HUES6 (cell line): ENCODE measurements around the gene RNF113B.

ENCODE experiments used
- H3K27ac ChIP-seq: 2 replicates; pipeline ENCODE4 v1.7.0; 2013; ENCODE audit warnings: low read depth, mild to moderate bottlenecking, low read length, inconsistent platforms
- H3K27me3 ChIP-seq: 2 replicates; pipeline ENCODE4 v1.6.1; 2013; ENCODE audit warnings: low read length; ENCODE audit not compliant: control insufficient read depth, insufficient read depth
- H3K36me3 ChIP-seq: 2 replicates; pipeline ENCODE4 v1.6.1; 2013; ENCODE audit warnings: low read length; ENCODE audit not compliant: control insufficient read depth, insufficient read depth
- H3K4me1 ChIP-seq: 2 replicates; pipeline ENCODE4 v1.6.1; 2013; ENCODE audit warnings: low read length; ENCODE audit not compliant: control insufficient read depth, insufficient read depth
- H3K4me3 ChIP-seq: 2 replicates; pipeline ENCODE4 v1.5.1; 2013; ENCODE audit warnings: low read depth, low read length
- H3K9ac ChIP-seq: one replicate; pipeline ENCODE4 v1.6.1; 2013; ENCODE audit warnings: mild to moderate bottlenecking, low read length
- H3K9me3 ChIP-seq: 2 replicates; pipeline ENCODE4 v1.6.1; 2013; ENCODE audit warnings: low read depth, low read length; ENCODE audit not compliant: control insufficient read depth, insufficient read depth

RNF113B gene

DNA sequence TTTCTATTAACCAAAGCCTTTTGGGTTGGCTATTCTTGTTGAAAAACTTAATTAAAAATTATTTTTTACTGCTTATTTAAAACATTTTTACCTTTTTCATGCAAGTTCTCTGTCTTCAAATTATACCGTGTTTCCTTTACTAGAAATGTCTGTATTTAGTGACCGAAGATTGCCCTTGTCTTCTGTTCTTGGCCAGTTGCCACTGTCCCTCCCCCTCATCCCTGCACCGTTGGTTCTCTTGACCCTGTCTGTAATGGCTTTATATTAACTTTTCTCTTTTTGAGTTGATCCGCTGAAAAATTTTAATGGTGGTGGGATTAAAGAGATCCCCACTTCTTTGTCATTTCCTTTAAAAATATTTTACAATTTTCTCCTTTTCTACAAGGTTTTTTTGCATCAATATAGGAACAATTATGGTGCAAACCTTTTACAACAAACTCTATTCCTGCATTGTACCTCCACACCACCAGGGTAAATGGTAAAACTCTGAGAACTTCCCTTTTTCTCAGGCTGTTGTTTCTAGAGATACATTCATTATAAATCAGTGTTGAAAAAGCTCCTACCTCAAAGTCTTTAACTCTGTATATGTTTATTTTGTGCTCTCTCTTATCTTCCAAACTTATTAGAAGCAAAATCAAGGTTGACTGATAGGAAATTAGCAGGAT is 12.9 kb upstream of the RNF113B start:
- Histone ChIP-seq H3K27me3 (no peaks in the 10 kb centered on the region), H3K36me3 (no peaks in the 10 kb centered on the region), H3K9ac (no peak overlapping the region), H3K9me3 (no peaks in the 10 kb centered on the region), H3K4me3 (no peak overlapping the region), H3K27ac (no peak overlapping the region), H3K4me1 (peaks cover 14% of the 10 kb centered on the region)

DNA sequence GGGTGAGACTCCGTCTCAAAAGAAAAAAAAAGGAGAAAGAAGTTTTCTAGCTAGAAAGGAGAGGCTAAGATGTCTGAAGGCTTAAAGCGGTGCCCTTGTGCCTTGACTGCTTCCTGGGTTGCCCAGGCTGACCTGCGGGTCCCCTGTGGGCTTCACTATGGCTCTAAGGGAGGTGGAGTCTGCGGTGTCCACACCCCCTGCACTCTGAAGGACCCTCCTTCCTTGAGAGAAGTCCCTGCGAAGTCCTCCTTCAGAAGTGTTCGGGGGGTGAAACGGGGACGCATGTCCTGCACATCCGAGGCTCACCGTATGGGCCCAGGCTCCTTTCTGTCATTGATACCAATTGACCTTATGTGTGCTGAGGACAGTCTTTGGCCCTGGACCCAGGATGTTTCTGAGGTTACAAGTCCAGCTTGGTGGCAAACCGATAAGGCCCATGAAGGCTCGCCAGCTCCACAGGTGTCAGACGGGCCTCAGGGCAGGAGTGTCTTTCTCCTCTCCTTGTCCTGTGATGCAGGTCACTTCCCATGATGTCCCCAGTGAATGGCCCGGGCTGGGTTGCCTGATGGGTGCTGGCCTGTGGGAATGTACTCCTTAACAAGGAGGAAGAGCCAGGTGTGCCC is 11.6 kb upstream of the RNF113B start:
- H3K9me3 ChIP-seq: no peaks in the 10 kb centered on the region
- H3K36me3 ChIP-seq: no peaks in the 10 kb centered on the region
- no peak overlapping the region for H3K4me3 ChIP-seq
- H3K4me1 ChIP-seq: peaks cover 10% of the 10 kb centered on the region
- H3K9ac ChIP-seq: no peak overlapping the region
- H3K27me3 ChIP-seq: no peaks in the 10 kb centered on the region
- no peak overlapping the region for H3K27ac ChIP-seq

DNA sequence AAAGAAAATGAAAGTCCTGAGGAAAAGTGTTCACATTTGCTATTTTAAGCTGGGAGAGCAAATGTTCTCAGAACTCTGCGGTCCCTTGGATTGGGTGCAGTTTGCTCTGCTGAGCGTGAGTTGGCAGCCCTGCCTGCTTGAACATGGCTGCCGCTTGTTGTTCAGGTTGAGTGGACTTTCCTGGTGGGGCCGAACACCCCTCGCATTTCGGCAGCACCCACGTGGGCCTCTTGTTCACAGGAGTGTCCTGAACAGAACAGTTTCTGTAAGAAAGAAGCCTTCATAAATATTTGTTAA is 10.8 kb upstream of the RNF113B start:
- H3K36me3 ChIP-seq: no peaks in the 10 kb centered on the region
- H3K4me1 ChIP-seq: peaks cover 14% of the 10 kb centered on the region
- no peak overlapping the region for H3K4me3 ChIP-seq
- no peak overlapping the region for H3K27ac ChIP-seq
- no peak overlapping the region for H3K9ac ChIP-seq
- no peaks in the 10 kb centered on the region for H3K9me3 ChIP-seq
- no peaks in the 10 kb centered on the region for H3K27me3 ChIP-seq

GRCh38 chr13:98187155-98187964 is 10.3 kb upstream of the RNF113B start:
- Histone ChIP-seq H3K4me1 (peaks cover 14% of the 10 kb centered on the region), H3K9me3 (no peaks in the 10 kb centered on the region), H3K27ac (no peak overlapping the region), H3K36me3 (no peaks in the 10 kb centered on the region), H3K4me3 (no peak overlapping the region), H3K9ac (no peak overlapping the region), H3K27me3 (no peaks in the 10 kb centered on the region)

GRCh38 chr13:98184792-98185191 is 7.7 kb upstream of the RNF113B start:
- Histone ChIP-seq H3K4me1 (peaks cover 13% of the 10 kb centered on the region), H3K4me3 (no peak overlapping the region), H3K36me3 (no peaks in the 10 kb centered on the region), H3K9ac (no peak overlapping the region), H3K27me3 (no peaks in the 10 kb centered on the region), H3K9me3 (no peaks in the 10 kb centered on the region), H3K27ac (no peak overlapping the region)

GRCh38 chr13:98182589-98182988 is 5.5 kb upstream of the RNF113B start:
- H3K36me3 ChIP-seq: no peaks in the 10 kb centered on the region
- no peak overlapping the region for H3K27ac ChIP-seq
- no peaks in the 10 kb centered on the region for H3K27me3 ChIP-seq
- peaks cover 3% of the 10 kb centered on the region; the same call in 1 of the 2 replicates for H3K9me3 ChIP-seq
- peaks cover 11% of the 10 kb centered on the region; the same call in 1 of the 2 replicates for H3K4me1 ChIP-seq
- H3K9ac ChIP-seq: no peak overlapping the region
- no peak overlapping the region for H3K4me3 ChIP-seq

DNA sequence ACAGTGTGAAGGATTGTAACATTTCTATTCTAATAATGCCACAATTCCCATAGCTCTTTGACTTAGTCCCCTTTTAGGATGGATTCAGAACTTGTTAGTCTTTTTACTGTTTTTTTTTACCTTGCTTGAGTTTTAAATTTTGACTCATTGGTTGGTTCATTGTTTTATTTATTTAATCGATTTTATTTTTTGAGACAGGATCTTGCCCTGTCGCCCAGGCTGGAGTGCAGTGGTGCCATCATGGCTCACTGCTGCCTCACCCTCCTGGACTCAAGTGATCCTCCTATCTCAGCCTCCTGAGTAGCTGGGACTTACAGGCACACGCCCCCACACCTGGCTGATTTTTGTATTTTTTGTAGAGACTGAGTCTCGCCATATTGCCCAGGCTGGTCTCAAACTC is 5.1 kb upstream of the RNF113B start:
- peaks cover 3% of the 10 kb centered on the region; the same call in 1 of the 2 replicates for H3K9me3 ChIP-seq
- no peak overlapping the region for H3K27ac ChIP-seq
- H3K9ac ChIP-seq: no peak overlapping the region
- no peak overlapping the region for H3K4me3 ChIP-seq
- peaks cover 11% of the 10 kb centered on the region; the same call in 1 of the 2 replicates for H3K4me1 ChIP-seq
- H3K27me3 ChIP-seq: no peaks in the 10 kb centered on the region
- no peaks in the 10 kb centered on the region for H3K36me3 ChIP-seq

DNA sequence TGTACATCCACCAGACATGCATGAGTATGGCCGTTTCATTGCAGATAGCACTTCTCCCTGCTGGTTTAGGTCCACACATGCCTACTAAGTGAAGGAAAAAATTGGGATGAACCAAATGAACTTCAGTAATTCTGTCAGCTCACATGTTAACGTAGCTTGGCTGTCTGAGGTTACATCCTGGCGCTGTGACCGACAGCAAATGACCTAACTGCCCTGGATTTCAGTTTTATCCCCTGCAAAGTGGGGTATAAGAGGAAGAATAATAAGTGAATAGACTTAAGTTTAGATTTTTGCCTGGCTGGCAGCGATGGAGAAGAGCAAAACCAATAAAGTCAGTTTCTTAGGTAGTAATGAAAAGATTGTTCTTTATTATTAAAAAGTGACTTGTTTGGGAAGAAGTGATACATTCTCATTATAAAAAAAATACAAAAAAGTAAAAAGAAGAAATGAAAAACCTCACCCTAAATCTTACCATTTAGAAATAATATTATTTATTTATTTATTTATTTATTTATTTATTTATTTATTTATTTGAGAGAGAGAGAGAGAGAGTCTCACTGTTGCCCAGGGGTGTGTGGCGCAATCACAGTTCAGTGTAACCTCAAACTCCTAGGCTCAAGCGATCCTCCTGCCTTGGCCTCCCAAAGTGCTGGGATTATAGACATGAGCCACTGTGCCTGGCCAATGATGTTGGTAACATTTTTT is 4.2 kb upstream of the RNF113B start:
- Histone ChIP-seq H3K27me3 (no peaks in the 10 kb centered on the region), H3K36me3 (no peaks in the 10 kb centered on the region), H3K4me1 (peaks cover 11% of the 10 kb centered on the region; the same call in 1 of the 2 replicates), H3K9ac (no peak overlapping the region), H3K27ac (no peak overlapping the region), H3K4me3 (no peak overlapping the region), H3K9me3 (peaks cover 3% of the 10 kb centered on the region; the same call in 1 of the 2 replicates)

GRCh38 chr13:98180092-98180491 is 3.0 kb upstream of the RNF113B start:
- Histone ChIP-seq H3K36me3 (no peaks in the 10 kb centered on the region), H3K4me1 (peaks cover 12% of the 10 kb centered on the region), H3K27ac (no peak overlapping the region), H3K27me3 (no peaks in the 10 kb centered on the region), H3K4me3 (no peak overlapping the region), H3K9ac (no peak overlapping the region), H3K9me3 (peaks cover 3% of the 10 kb centered on the region; the same call in 1 of the 2 replicates)

DNA sequence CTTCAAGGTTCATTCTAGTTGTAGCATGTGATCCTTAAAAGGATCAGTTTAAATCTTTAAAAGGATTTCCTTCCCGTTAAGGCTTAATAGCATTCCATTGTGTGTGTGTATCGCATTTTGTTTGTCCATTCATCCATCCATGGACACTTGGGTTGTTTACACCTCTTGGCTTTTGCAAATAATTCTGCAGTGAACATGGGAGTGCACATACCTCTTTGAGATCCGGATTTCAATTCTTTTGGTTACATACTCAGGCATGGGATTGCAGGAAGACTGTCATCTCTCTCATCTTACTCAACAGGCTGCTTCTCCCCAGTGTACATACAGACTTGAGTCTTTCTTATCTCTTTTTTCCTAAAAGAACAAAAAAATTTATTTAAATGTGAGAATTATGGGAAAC is 1.2 kb downstream of the RNF113B start:
- H3K27me3 ChIP-seq: no peaks in the 10 kb centered on the region
- no peak overlapping the region for H3K27ac ChIP-seq
- H3K9ac ChIP-seq: no peak overlapping the region
- peaks cover 3% of the 10 kb centered on the region; the same call in 1 of the 2 replicates for H3K9me3 ChIP-seq
- no peak overlapping the region for H3K4me3 ChIP-seq
- peaks cover 44% of the 10 kb centered on the region for H3K4me1 ChIP-seq
- H3K36me3 ChIP-seq: no peaks in the 10 kb centered on the region
